ENCODE measurements around the gene ECM1. TPM values are rescaled to one million over a fixed set of nuclear protein-coding genes. Genes with fewer than 3 reads are reported as not detected.

Gene ECM1
- total RNA-seq, 1 donor: 30.0 TPM

- DNase-seq (ENCODE audit: insufficient read length, low spot score, missing footprints): peak; percentile 86
- H3K79me2 ChIP-seq (ENCODE audit: insufficient read depth, low read length): no peaks in the 10 kb centered on the region
- H3K27me3 ChIP-seq (ENCODE audit: insufficient read depth, low read length): no peaks in the 10 kb centered on the region
- H3K4me3 ChIP-seq (ENCODE audit: insufficient read depth, low read length): no peak overlapping the region
- no peak overlapping the region for H3K27ac ChIP-seq (ENCODE audit: low read depth, low read length)
- H3K9me3 ChIP-seq (ENCODE audit: low read depth, low read length): no peaks in the 10 kb centered on the region
- H3K36me3 ChIP-seq (ENCODE audit: insufficient read depth, low read length): no peaks in the 10 kb centered on the region
- peak overlapping the region; percentile 60 for H2AFZ ChIP-seq (ENCODE audit: low read length)
- no peak overlapping the region for H3K4me2 ChIP-seq (ENCODE audit: insufficient read depth, low read length)
- peaks cover 9% of the 10 kb centered on the region for H3K4me1 ChIP-seq (ENCODE audit: insufficient read depth, low read length)
- no peaks in the 10 kb centered on the region for H4K20me1 ChIP-seq (ENCODE audit: insufficient read depth, low read length)
- TF ChIP-seq CTCF (IDR thresholded peaks at IDR 0.05; ENCODE audit: extremely low read depth, low read depth, low read length): no peak
These were observed 35.7 kb downstream of the ECM1 start for GRCh38 chr1:150543500-150544143.

- H3K4me1 ChIP-seq (ENCODE audit: insufficient read depth, low read length): peaks cover 9% of the 10 kb centered on the region
- DNase-seq (ENCODE audit: insufficient read length, low spot score, missing footprints): peak; percentile 46
- no peaks in the 10 kb centered on the region for H3K27me3 ChIP-seq (ENCODE audit: insufficient read depth, low read length)
- no peak for TF ChIP-seq CTCF (IDR thresholded peaks at IDR 0.05; ENCODE audit: extremely low read depth, low read depth, low read length)
- H3K4me2 ChIP-seq (ENCODE audit: insufficient read depth, low read length): no peak overlapping the region
- H3K9me3 ChIP-seq (ENCODE audit: low read depth, low read length): no peaks in the 10 kb centered on the region
- no peak overlapping the region for H3K27ac ChIP-seq (ENCODE audit: low read depth, low read length)
- H3K4me3 ChIP-seq (ENCODE audit: insufficient read depth, low read length): no peak overlapping the region
- H2AFZ ChIP-seq (ENCODE audit: low read length): no peak overlapping the region
- no peaks in the 10 kb centered on the region for H3K79me2 ChIP-seq (ENCODE audit: insufficient read depth, low read length)
- H4K20me1 ChIP-seq (ENCODE audit: insufficient read depth, low read length): no peaks in the 10 kb centered on the region
- no peaks in the 10 kb centered on the region for H3K36me3 ChIP-seq (ENCODE audit: insufficient read depth, low read length)
These were observed 36.3 kb downstream of the ECM1 start for GRCh38 chr1:150544204-150544603.

- Histone ChIP-seq H3K9me3 (ENCODE audit: low read depth, low read length) (no peaks in the 10 kb centered on the region), H4K20me1 (ENCODE audit: insufficient read depth, low read length) (no peaks in the 10 kb centered on the region), H3K27ac (ENCODE audit: low read depth, low read length) (no peak overlapping the region), H3K36me3 (ENCODE audit: insufficient read depth, low read length) (no peaks in the 10 kb centered on the region), H3K4me3 (ENCODE audit: insufficient read depth, low read length) (no peak overlapping the region), H2AFZ (ENCODE audit: low read length) (no peak overlapping the region), H3K4me2 (ENCODE audit: insufficient read depth, low read length) (no peak overlapping the region), H3K4me1 (ENCODE audit: insufficient read depth, low read length) (peaks cover 16% of the 10 kb centered on the region), H3K27me3 (ENCODE audit: insufficient read depth, low read length) (no peaks in the 10 kb centered on the region), H3K79me2 (ENCODE audit: insufficient read depth, low read length) (no peaks in the 10 kb centered on the region)
- TF ChIP-seq CTCF (IDR thresholded peaks at IDR 0.05; ENCODE audit: extremely low read depth, low read depth, low read length): no peak
- DNase-seq (ENCODE audit: insufficient read length, low spot score, missing footprints): peak; percentile 43
These were observed 37.6 kb downstream of the ECM1 start for GRCh38 chr1:150545486-150546032.

- no peak overlapping the region for H3K4me2 ChIP-seq (ENCODE audit: insufficient read depth, low read length)
- H2AFZ ChIP-seq (ENCODE audit: low read length): no peak overlapping the region
- no peak overlapping the region for H3K27ac ChIP-seq (ENCODE audit: low read depth, low read length)
- H3K4me1 ChIP-seq (ENCODE audit: insufficient read depth, low read length): peaks cover 21% of the 10 kb centered on the region
- DNase-seq (ENCODE audit: insufficient read length, low spot score, missing footprints): no peak
- H3K27me3 ChIP-seq (ENCODE audit: insufficient read depth, low read length): no peaks in the 10 kb centered on the region
- no peak for TF ChIP-seq CTCF (IDR thresholded peaks at IDR 0.05; ENCODE audit: extremely low read depth, low read depth, low read length)
- no peak overlapping the region for H3K4me3 ChIP-seq (ENCODE audit: insufficient read depth, low read length)
- H3K9me3 ChIP-seq (ENCODE audit: low read depth, low read length): no peaks in the 10 kb centered on the region
- H4K20me1 ChIP-seq (ENCODE audit: insufficient read depth, low read length): no peaks in the 10 kb centered on the region
- no peaks in the 10 kb centered on the region for H3K36me3 ChIP-seq (ENCODE audit: insufficient read depth, low read length)
- no peaks in the 10 kb centered on the region for H3K79me2 ChIP-seq (ENCODE audit: insufficient read depth, low read length)
These were observed 38.5 kb downstream of the ECM1 start for GRCh38 chr1:150546294-150546937.

Measured in osteoblast (primary cell).